HK-2 (cell line): Measurements from ENCODE around the gene LCA5L.
"Not testable (repeated sequence)": the region's sequence is repeated elsewhere in the genome, so short reads cannot be mapped to it uniquely, and the experiment has no call there.

Experiments
- DNase-seq: peaks from one replicate; pipeline ENCODE4 v3.0.0-alpha.2; 2018; ENCODE audit not compliant: unreplicated experiment

Gene LCA5L

GRCh38 chr21:39451332-39452206, 6.0 kb upstream of the LCA5L start, which contains the start of gene SH3BGR:
TSS of gene SH3BGR (plus strand) at chr21:39451970. CDS start at chr21:39452097, 127 bp downstream.
- no peak for DNase-seq

- DNase-seq: no peak
Measured at GRCh38 chr21:39447264-39447663, 1.7 kb upstream of the LCA5L start.

- peak; percentile 13 for DNase-seq
Measured at GRCh38 chr21:39444421-39445180, 977 bp downstream of the LCA5L start.

DNA sequence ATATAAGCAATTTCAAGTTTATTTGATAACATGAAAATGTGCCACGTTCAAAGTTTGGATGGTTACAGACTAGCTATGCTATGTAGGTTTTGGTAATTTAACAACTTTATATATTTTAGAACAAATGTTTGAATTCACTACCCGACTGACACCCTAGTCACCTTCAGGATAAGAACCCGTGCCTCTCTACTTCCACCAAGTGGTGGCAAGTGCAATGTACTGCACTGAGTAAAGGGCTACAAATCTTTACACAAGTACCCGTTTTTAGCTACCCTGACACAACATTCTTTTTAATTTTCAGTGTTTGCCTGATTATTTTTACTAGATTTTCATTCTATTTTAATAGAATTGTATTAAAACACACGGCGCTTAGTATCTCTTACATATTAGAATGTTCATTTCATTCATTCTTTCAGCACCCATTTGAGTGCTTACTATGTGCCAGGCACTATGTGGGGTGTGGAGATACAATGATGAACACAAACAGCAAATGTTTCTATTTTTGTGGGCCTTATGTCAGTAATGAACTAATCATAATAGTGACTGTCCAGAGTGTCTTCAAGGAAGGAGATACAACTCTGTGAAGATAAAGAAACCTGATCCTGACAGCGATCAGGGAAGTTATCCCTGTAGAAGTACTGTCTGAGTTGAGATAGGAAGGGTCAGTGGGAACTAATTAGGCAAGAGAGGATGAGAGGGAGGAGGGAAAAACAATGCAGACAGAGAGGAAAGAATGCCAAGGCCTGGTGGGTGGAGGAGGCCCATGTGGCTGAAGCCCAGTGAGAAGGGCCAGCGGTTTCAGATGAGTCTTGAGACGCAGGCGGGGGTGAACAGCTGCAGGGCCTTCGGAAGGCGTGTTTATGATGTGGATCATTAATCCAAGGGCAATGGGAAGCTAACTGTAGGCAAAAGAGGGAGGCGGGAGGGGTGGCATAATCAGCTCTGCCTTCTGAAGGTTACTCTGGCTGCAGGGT, 3.8 kb downstream of the LCA5L start:
- DNase-seq: peak; percentile 5

DNA sequence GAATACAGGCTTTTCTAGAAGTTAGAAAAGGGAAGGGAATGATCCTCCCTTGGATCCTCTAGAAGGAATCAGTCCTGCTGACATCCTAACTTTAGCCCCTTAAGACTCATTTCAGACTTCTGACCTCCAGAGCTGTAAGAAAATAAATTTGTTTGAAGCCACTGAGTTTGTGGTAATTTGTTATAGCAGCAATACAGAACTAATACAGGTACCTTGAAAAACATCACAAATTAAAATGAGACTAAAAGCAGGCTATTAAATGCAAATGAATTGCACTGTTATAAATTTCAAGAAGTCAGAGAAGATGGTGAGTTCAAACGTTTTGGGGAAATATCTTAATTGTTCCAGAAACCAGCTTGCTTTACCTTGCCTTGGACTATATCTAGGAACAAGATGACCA, 6.3 kb downstream of the LCA5L start:
- no peak for DNase-seq

- DNase-seq: no peak
Measured at GRCh38 chr21:39434950-39435349, 10.6 kb downstream of the LCA5L start.

GRCh38 chr21:39430954-39431353, 14.6 kb downstream of the LCA5L start:
- no peak for DNase-seq

DNA sequence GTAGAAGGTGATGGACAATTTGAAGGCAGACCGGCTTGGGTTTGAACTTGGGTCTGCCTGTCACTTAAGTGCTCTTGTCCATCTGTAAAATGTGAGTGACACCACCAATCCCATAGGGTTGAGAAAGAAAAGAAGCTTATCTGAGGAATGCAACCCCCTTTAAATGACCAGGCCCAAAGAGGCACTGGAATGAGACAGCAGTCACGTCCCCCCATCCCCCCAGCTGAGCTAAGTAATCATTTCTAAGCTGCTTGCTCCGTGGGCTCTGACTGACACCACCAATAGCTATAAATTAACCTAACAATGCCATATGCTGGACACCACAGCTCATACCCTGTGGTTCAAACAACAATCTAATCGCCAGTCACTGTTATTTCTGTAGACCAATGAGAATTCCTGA, 15.1 kb downstream of the LCA5L start:
- peak; percentile 62 for DNase-seq

GRCh38 chr21:39430016-39430415, 15.6 kb downstream of the LCA5L start:
- no peak for DNase-seq

GRCh38 chr21:39429445-39429844, 16.1 kb downstream of the LCA5L start:
- DNase-seq: no peak

GRCh38 chr21:39422527-39423241, 22.9 kb downstream of the LCA5L start:
- no peak for DNase-seq

GRCh38 chr21:39419204-39419603, 26.4 kb downstream of the LCA5L start:
- DNase-seq: not testable (repeated sequence)

- no peak for DNase-seq
Measured at GRCh38 chr21:39406065-39406464, 39.5 kb downstream of the LCA5L start.

- no peak for DNase-seq
Measured at GRCh38 chr21:39400173-39400572, 45.4 kb downstream of the LCA5L start.

DNA sequence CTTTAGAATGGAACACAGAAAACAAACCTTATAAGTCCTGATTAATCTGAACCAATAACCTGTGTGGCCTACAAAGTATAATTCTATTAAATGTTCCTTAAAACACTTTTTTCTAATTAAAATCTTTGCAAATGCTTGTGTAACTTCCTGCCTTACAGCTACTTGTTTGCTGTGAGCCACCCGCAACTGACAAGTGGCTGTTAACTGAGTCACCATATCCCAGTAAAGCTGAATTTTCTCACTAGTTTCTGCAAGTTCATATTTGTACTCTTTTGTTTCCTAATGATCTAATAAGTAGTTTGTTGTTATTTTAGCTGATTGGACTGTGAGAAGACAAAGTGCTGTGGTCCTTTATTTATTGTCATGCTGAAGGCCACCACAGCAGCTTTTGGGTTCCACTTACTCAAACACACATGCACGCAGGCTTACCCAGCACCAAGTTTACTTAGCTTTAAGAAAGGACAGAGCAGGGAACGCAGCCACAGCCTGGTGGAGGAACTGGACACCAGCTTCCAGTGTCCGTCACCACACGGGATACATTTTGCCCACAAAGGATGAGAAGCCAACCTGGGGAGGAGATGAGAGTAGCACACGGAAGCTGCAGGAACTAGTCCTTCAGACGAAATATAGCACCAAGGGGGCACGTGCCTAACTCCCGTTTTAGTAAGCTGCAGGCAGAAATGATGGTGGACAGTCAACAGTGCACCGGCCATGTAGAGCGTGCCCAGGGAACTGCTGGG, 47.8 kb downstream of the LCA5L start:
- DNase-seq: no peak

- DNase-seq: peak; percentile 62
Measured at GRCh38 chr21:39392981-39393380, 52.6 kb downstream of the LCA5L start.

DNA sequence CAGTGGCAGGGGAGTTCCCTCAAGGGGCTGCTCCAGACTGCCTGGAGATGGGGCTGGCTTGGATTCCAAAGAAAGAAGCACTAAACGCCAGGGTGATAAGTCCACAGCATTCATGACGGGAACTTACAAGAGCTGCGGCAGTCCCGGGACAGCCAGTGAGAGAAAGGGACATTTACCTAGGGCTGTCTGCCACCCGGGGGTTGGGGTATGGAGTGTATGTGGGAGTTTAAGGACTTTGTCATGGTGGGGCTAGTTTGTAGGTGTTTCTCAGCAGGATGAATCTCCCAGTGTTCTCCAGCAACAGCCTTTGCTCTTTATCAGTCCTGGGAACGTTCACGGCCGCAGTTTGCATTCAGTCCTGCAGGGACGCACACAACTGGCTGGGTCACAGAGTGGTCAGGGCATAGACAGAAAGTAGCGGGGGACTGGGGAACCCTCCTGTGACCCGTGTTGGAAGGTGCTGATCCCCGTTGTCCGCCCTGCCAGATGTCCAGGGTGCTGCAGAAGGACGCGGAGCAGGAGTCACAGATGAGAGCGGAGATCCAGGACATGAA, 55.3 kb downstream of the LCA5L start:
- no peak for DNase-seq

DNA sequence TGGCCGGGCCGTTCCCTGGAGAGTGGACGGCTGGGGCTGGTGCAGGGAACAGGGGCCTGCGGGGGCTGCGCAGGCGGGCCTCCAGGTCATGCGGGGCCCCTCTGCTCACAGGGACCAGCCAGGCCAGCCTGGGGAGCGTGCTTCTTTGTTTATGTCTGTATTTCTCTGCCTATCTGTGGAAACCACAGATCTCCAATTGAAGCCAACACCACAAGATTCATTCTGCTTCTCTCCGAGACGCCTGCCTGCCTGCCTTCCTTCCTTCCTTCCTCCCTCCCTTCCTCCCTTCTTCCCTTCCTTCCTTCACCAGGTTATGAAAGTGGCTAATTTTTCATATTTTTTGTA, 56.8 kb downstream of the LCA5L start:
- no peak for DNase-seq

GRCh38 chr21:39388038-39388810, 57.4 kb downstream of the LCA5L start:
- peak; percentile 84 for DNase-seq
